K562 (cell line): Measurements from ENCODE around the gene HDGFL1. TPM values are rescaled to one million over a fixed set of nuclear protein-coding genes. Genes with fewer than 3 reads are reported as not detected.

Source experiments
- GABPB1 ChIP-seq: sonication (generic); formaldehyde crosslinking; IDR thresholded peaks from 2 replicates; pipeline ENCODE4 v1.8.0; 2022; ENCODE audit warnings: mild to moderate bottlenecking, missing genetic modification reagents
- RAD51 ChIP-seq: fragments of 450-650 bp; IDR thresholded peaks from 2 replicates; pipeline ENCODE4 v1.7.1; 2016; ENCODE audit warnings: low read depth, mild to moderate bottlenecking, borderline replicate concordance
- ZKSCAN3 ChIP-seq: fragments of 250-450 bp; sonication (Bioruptor Pico); IDR thresholded peaks from 2 replicates; pipeline ENCODE4 v1.4.0; 2020
- ZNF717 ChIP-seq: fragments of 250-450 bp; sonication (Bioruptor Pico); IDR thresholded peaks from 2 replicates; pipeline ENCODE4 v1.5.0; 2021
- polyA plus RNA-seq, 8 experiments: library from polyadenylated mRNA; depleted of rRNA in 4 of 8; stranded (reverse) in 5 of 8; unstranded in 3 of 8; fragments of >200 nt; fragmentation: Nextera tagmentation in 2 of 8; fragmentation: Illumina TruSeq in 1 of 8; extraction: Ambion mirVana in 2 of 8; extraction: Trizol in 1 of 8; gene quantifications; 2 replicates each; pipeline versions ENCODE4 v1.2.1 to v1.2.3, GENCODE V29; 2011 to 2014; ENCODE audit warnings: inconsistent platforms in 1 of 8, missing spikeins in 1 of 8
- total RNA-seq, 7 experiments: library from RNA; depleted of rRNA in 6 of 7; stranded (reverse); fragments of >200 nt in 6 of 7; fragmentation: Illumina TruSeq in 2 of 7; extraction: Trizol in 2 of 7; gene quantifications; 2 replicates each; pipeline versions ENCODE4 v1.2.1 to v1.2.3, GENCODE V29; 2011 to 2021; ENCODE audit warnings: low replicate concordance in 1 of 7
- TF ChIP-seq, protein P1 (sequence below): fragments of 200-600 bp; sonication (generic); IDR thresholded peaks from one replicate; pipeline ENCODE4 v1.6.1; 2012; ENCODE audit warnings: mild to moderate bottlenecking, low read depth, low read length, inconsistent platforms
- TF ChIP-seq, protein P2 (sequence below): fragments of 250-450 bp; sonication (Bioruptor Pico); IDR thresholded peaks from 2 replicates; pipeline ENCODE4 v1.8.0; 2021; ENCODE audit warnings: mild to moderate bottlenecking, moderate library complexity
- TF ChIP-seq, protein P3 (sequence below), 2 experiments: fragments of 450-650 bp in 1 of 2; IDR thresholded peaks; 2 replicates each; pipeline ENCODE4 v1.6.1; 2011 to 2017; ENCODE audit warnings: low read depth in 2 of 2, antibody characterized with exemption in 1 of 2, borderline replicate concordance in 1 of 2, low read length in 1 of 2, mild to moderate bottlenecking in 1 of 2, mixed read lengths in 1 of 2; ENCODE audit not compliant: control insufficient read depth in 1 of 2
- TF ChIP-seq, protein P4 (sequence below): fragments of 450-650 bp; formaldehyde crosslinking; IDR thresholded peaks from 2 replicates; pipeline ENCODE4 v1.4.0; 2020; ENCODE audit warnings: mild to moderate bottlenecking, moderate library complexity
- TF ChIP-seq, protein P5 (sequence below): sonication (generic); formaldehyde crosslinking; IDR thresholded peaks from 2 replicates; pipeline ENCODE4 v1.8.1; 2023; ENCODE audit warnings: mild to moderate bottlenecking, missing genetic modification reagents

Gene HDGFL1
- total and polyA plus RNA-seq, 9 of the 15 experiments (the other 6 are each of a cell fraction or from before 2014, with no cell fraction given), result 0.04 to 0.64 (median 0.28) TPM

DNA sequence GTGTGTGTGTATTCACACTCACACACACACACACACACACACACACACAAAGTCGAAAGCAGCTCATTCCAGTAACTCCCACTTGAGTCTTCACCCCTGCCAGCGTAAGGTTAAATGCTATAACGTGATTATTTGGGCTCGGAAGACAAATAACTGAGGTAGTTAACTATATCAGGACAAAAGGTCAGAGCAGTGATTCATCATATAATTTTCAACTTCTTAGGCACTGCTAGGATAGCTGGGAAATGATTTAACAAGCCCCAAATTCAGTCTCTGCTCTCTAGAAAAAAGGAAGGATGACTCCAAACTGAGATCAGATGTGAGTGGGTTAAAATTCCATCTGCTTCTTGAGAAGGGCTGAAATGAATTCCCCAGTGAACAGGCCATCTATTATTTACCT is 30.7 kb downstream of the HDGFL1 start (continued):
- TF ChIP-seq, protein P1, sequence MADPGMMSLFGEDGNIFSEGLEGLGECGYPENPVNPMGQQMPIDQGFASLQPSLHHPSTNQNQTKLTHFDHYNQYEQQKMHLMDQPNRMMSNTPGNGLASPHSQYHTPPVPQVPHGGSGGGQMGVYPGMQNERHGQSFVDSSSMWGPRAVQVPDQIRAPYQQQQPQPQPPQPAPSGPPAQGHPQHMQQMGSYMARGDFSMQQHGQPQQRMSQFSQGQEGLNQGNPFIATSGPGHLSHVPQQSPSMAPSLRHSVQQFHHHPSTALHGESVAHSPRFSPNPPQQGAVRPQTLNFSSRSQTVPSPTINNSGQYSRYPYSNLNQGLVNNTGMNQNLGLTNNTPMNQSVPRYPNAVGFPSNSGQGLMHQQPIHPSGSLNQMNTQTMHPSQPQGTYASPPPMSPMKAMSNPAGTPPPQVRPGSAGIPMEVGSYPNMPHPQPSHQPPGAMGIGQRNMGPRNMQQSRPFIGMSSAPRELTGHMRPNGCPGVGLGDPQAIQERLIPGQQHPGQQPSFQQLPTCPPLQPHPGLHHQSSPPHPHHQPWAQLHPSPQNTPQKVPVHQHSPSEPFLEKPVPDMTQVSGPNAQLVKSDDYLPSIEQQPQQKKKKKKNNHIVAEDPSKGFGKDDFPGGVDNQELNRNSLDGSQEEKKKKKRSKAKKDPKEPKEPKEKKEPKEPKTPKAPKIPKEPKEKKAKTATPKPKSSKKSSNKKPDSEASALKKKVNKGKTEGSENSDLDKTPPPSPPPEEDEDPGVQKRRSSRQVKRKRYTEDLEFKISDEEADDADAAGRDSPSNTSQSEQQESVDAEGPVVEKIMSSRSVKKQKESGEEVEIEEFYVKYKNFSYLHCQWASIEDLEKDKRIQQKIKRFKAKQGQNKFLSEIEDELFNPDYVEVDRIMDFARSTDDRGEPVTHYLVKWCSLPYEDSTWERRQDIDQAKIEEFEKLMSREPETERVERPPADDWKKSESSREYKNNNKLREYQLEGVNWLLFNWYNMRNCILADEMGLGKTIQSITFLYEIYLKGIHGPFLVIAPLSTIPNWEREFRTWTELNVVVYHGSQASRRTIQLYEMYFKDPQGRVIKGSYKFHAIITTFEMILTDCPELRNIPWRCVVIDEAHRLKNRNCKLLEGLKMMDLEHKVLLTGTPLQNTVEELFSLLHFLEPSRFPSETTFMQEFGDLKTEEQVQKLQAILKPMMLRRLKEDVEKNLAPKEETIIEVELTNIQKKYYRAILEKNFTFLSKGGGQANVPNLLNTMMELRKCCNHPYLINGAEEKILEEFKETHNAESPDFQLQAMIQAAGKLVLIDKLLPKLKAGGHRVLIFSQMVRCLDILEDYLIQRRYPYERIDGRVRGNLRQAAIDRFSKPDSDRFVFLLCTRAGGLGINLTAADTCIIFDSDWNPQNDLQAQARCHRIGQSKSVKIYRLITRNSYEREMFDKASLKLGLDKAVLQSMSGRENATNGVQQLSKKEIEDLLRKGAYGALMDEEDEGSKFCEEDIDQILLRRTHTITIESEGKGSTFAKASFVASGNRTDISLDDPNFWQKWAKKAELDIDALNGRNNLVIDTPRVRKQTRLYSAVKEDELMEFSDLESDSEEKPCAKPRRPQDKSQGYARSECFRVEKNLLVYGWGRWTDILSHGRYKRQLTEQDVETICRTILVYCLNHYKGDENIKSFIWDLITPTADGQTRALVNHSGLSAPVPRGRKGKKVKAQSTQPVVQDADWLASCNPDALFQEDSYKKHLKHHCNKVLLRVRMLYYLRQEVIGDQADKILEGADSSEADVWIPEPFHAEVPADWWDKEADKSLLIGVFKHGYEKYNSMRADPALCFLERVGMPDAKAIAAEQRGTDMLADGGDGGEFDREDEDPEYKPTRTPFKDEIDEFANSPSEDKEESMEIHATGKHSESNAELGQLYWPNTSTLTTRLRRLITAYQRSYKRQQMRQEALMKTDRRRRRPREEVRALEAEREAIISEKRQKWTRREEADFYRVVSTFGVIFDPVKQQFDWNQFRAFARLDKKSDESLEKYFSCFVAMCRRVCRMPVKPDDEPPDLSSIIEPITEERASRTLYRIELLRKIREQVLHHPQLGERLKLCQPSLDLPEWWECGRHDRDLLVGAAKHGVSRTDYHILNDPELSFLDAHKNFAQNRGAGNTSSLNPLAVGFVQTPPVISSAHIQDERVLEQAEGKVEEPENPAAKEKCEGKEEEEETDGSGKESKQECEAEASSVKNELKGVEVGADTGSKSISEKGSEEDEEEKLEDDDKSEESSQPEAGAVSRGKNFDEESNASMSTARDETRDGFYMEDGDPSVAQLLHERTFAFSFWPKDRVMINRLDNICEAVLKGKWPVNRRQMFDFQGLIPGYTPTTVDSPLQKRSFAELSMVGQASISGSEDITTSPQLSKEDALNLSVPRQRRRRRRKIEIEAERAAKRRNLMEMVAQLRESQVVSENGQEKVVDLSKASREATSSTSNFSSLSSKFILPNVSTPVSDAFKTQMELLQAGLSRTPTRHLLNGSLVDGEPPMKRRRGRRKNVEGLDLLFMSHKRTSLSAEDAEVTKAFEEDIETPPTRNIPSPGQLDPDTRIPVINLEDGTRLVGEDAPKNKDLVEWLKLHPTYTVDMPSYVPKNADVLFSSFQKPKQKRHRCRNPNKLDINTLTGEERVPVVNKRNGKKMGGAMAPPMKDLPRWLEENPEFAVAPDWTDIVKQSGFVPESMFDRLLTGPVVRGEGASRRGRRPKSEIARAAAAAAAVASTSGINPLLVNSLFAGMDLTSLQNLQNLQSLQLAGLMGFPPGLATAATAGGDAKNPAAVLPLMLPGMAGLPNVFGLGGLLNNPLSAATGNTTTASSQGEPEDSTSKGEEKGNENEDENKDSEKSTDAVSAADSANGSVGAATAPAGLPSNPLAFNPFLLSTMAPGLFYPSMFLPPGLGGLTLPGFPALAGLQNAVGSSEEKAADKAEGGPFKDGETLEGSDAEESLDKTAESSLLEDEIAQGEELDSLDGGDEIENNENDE, result no peak
- TF ChIP-seq, protein P2, sequence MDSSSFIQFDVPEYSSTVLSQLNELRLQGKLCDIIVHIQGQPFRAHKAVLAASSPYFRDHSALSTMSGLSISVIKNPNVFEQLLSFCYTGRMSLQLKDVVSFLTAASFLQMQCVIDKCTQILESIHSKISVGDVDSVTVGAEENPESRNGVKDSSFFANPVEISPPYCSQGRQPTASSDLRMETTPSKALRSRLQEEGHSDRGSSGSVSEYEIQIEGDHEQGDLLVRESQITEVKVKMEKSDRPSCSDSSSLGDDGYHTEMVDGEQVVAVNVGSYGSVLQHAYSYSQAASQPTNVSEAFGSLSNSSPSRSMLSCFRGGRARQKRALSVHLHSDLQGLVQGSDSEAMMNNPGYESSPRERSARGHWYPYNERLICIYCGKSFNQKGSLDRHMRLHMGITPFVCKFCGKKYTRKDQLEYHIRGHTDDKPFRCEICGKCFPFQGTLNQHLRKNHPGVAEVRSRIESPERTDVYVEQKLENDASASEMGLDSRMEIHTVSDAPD (CRISPR knock-in tag), result no peak
- TF ChIP-seq ZNF717 (CRISPR knock-in tag) (no peak), GABPB1 (no peak), RAD51 (no peak), ZKSCAN3 (CRISPR knock-in tag) (no peak)
- TF ChIP-seq, protein P3, sequence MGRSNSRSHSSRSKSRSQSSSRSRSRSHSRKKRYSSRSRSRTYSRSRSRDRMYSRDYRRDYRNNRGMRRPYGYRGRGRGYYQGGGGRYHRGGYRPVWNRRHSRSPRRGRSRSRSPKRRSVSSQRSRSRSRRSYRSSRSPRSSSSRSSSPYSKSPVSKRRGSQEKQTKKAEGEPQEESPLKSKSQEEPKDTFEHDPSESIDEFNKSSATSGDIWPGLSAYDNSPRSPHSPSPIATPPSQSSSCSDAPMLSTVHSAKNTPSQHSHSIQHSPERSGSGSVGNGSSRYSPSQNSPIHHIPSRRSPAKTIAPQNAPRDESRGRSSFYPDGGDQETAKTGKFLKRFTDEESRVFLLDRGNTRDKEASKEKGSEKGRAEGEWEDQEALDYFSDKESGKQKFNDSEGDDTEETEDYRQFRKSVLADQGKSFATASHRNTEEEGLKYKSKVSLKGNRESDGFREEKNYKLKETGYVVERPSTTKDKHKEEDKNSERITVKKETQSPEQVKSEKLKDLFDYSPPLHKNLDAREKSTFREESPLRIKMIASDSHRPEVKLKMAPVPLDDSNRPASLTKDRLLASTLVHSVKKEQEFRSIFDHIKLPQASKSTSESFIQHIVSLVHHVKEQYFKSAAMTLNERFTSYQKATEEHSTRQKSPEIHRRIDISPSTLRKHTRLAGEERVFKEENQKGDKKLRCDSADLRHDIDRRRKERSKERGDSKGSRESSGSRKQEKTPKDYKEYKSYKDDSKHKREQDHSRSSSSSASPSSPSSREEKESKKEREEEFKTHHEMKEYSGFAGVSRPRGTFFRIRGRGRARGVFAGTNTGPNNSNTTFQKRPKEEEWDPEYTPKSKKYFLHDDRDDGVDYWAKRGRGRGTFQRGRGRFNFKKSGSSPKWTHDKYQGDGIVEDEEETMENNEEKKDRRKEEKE (IDR thresholded peaks at IDR 0.05; ENCODE audit: borderline replicate concordance in 1 of 2, control insufficient read depth in 1 of 2, low read depth in 2 of 2, low read length in 1 of 2), result no peak
- TF ChIP-seq, protein P4, sequence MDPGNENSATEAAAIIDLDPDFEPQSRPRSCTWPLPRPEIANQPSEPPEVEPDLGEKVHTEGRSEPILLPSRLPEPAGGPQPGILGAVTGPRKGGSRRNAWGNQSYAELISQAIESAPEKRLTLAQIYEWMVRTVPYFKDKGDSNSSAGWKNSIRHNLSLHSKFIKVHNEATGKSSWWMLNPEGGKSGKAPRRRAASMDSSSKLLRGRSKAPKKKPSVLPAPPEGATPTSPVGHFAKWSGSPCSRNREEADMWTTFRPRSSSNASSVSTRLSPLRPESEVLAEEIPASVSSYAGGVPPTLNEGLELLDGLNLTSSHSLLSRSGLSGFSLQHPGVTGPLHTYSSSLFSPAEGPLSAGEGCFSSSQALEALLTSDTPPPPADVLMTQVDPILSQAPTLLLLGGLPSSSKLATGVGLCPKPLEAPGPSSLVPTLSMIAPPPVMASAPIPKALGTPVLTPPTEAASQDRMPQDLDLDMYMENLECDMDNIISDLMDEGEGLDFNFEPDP (CRISPR knock-in tag), result no peak
- TF ChIP-seq, protein P5, sequence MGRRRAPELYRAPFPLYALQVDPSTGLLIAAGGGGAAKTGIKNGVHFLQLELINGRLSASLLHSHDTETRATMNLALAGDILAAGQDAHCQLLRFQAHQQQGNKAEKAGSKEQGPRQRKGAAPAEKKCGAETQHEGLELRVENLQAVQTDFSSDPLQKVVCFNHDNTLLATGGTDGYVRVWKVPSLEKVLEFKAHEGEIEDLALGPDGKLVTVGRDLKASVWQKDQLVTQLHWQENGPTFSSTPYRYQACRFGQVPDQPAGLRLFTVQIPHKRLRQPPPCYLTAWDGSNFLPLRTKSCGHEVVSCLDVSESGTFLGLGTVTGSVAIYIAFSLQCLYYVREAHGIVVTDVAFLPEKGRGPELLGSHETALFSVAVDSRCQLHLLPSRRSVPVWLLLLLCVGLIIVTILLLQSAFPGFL (CRISPR knock-in tag), result no peak
